ENCODE measurements around the gene DNAJC13.
A peak's percentile ranks its signal among the peaks of the same experiment; 100 is the strongest.

DNAJC13 gene

GRCh38 chr3:132404276-132404675, 13.0 kb upstream of the DNAJC13 start (continued):
- TF ChIP-seq TSHZ2 (CRISPR knock-in tag; IDR thresholded peaks at IDR 0.05): no peak
- TF ChIP-seq PPARA (CRISPR knock-in tag; IDR thresholded peaks at IDR 0.05; ENCODE audit: borderline replicate concordance): no peak
- 0 out of 2 replicates have a peak, but pooled peaks have one; percentile 30 for TF ChIP-seq CREB5 (CRISPR knock-in tag; IDR thresholded peaks at IDR 0.05; ENCODE audit: low read depth)
- no peak for TF ChIP-seq PATZ1 (CRISPR knock-in tag; IDR thresholded peaks at IDR 0.05; ENCODE audit: borderline replicate concordance)

- TF ChIP-seq ISL1 (CRISPR knock-in tag; IDR thresholded peaks at IDR 0.05): no peak
- TF ChIP-seq TSHZ2 (CRISPR knock-in tag; IDR thresholded peaks at IDR 0.05): 0 out of 2 replicates have a peak, but pooled peaks have one; percentile 56
- TF ChIP-seq ZC3H10 (CRISPR knock-in tag; IDR thresholded peaks at IDR 0.05): peak; percentile 74
- peak; percentile 25; the same call in 1 of the 2 replicates for TF ChIP-seq TCF4 (CRISPR knock-in tag; IDR thresholded peaks at IDR 0.05; ENCODE audit: borderline replicate concordance)
- no peak for TF ChIP-seq PPARA (CRISPR knock-in tag; IDR thresholded peaks at IDR 0.05; ENCODE audit: borderline replicate concordance)
- peak; percentile 93 for ATAC-seq
Measured at GRCh38 chr3:132405188-132405587, 12.1 kb upstream of the DNAJC13 start.

GRCh38 chr3:132405609-132406299, 11.5 kb upstream of the DNAJC13 start:
- TF ChIP-seq ARNTL (CRISPR knock-in tag; IDR thresholded peaks at IDR 0.05; ENCODE audit: borderline replicate concordance, low read depth) (no peak), ISL1 (CRISPR knock-in tag; IDR thresholded peaks at IDR 0.05) (peak; percentile 66), PPARA (CRISPR knock-in tag; IDR thresholded peaks at IDR 0.05; ENCODE audit: borderline replicate concordance) (no peak)

GRCh38 chr3:132406587-132406986, 10.7 kb upstream of the DNAJC13 start:
- TF ChIP-seq CREB5 (CRISPR knock-in tag; IDR thresholded peaks at IDR 0.05; ENCODE audit: low read depth) (no peak), POU6F1 (CRISPR knock-in tag; IDR thresholded peaks at IDR 0.05; ENCODE audit: borderline replicate concordance, low read depth) (no peak), PPARA (CRISPR knock-in tag; IDR thresholded peaks at IDR 0.05; ENCODE audit: borderline replicate concordance) (no peak), GLIS3 (CRISPR knock-in tag; IDR thresholded peaks at IDR 0.05) (no peak), TCF4 (CRISPR knock-in tag; IDR thresholded peaks at IDR 0.05; ENCODE audit: borderline replicate concordance) (no peak), ZNF565 (CRISPR knock-in tag; conservative IDR thresholded peaks at IDR 0.05; ENCODE audit: low read depth) (no peak), ZFP30 (CRISPR knock-in tag; IDR thresholded peaks at IDR 0.05) (no peak), ZNF70 (CRISPR knock-in tag; IDR thresholded peaks at IDR 0.05) (no peak), RARB (CRISPR knock-in tag; IDR thresholded peaks at IDR 0.05) (no peak)

More at GRCh38 chr3:132405609-132406299, 11.5 kb upstream of the DNAJC13 start:
- ATAC-seq: peak; percentile 65

More at GRCh38 chr3:132406587-132406986, 10.7 kb upstream of the DNAJC13 start:
- no peak for ATAC-seq
